K562 (cell line): Measurements from ENCODE around the gene RASIP1. TPM values are rescaled to one million over a fixed set of nuclear protein-coding genes. Genes with fewer than 3 reads are reported as not detected.
"Not testable (repeated sequence)": the region's sequence is repeated elsewhere in the genome, so short reads cannot be mapped to it uniquely, and the experiment has no call there.

Experiments
- ATAC-seq: fragments of 200-7000 bp; cut with Tn5 transposase; 3 replicates; pipeline ENCODE4 v1.9.1; 2020; ENCODE audit warnings: moderate library complexity
- BruUV-seq: library from RNA; stranded (reverse); fragments of 400-500 nt; replicated peaks from 2 replicates; lab custom pipeline; 2021; lab: Mats Ljungman, UMichigan
- CTCF ChIA-PET: fragments of 300-600 bp; formaldehyde crosslinking; extraction: SDS; loops from one replicate; lab custom pipeline; 2021; ENCODE audit warnings: low intra/inter-chr PET ratio; lab: Yijun Ruan, JAX
- POLR2A ChIA-PET: fragments of 300-600, 350-650 bp; sonication (Branson Sonifier 250); formaldehyde crosslinking; extraction: SDS; loops from one replicate; lab custom pipeline; 2021; ENCODE audit warnings: antibody characterized with exemption, inconsistent platforms; lab: Yijun Ruan, JAX
- DNase-seq, 4 experiments: peaks; one replicate each; pipeline versions ENCODE4 v3.0.0 to v3.0.0-alpha.2; 2011 to 2018; ENCODE audit warnings: low spot score in 3 of 4, mixed read lengths in 3 of 4; ENCODE audit errors: extremely low read depth in 1 of 4
- FAIRE-seq: peaks from 2 replicates; lab custom pipeline; 2011; peaks lifted over from hg19 to GRCh38; lab: Jason Lieb, UNC
- H2AFZ ChIP-seq: 2 replicates; pipeline ENCODE4 v1.6.0; 2011; ENCODE audit warnings: low read depth, low read length, control low read depth, inconsistent platforms
- H3K27ac ChIP-seq: fragments of 200-600 bp; 3 replicates; pipeline ENCODE4 v1.8.0; 2011; ENCODE audit warnings: low read depth, mild to moderate bottlenecking, control low read depth, inconsistent platforms, low read length, moderate library complexity, mixed read lengths; ENCODE audit errors: extremely low read depth
- H3K27me3 ChIP-seq, 2 experiments: fragments of 300-600 bp in 1 of 2; 2 replicates in 1 of 2; 3 replicates in 1 of 2; pipeline versions ENCODE4 v1.6.0 to v1.8.0; 2011; ENCODE audit warnings: inconsistent platforms in 2 of 2, low read length in 2 of 2, mild to moderate bottlenecking in 1 of 2, mixed read lengths in 1 of 2, moderate library complexity in 1 of 2; ENCODE audit not compliant: control insufficient read depth in 2 of 2, insufficient read depth in 2 of 2
- H3K36me3 ChIP-seq: fragments of 300-600 bp; 3 replicates; pipeline ENCODE4 v1.8.0; 2011; ENCODE audit warnings: mild to moderate bottlenecking, low read length, inconsistent platforms; ENCODE audit not compliant: control insufficient read depth, insufficient read depth
- H3K4me1 ChIP-seq, 2 experiments: fragments of 200-600 bp in 1 of 2; replicated peaks in 1 of 2; 2 replicates in 1 of 2; 3 replicates in 1 of 2; pipeline versions ENCODE4 v1.5.1 to v1.8.0; 2011; ENCODE audit warnings: inconsistent platforms in 2 of 2, low read length in 2 of 2, mild to moderate bottlenecking in 1 of 2, mixed read lengths in 1 of 2, moderate library complexity in 1 of 2; ENCODE audit not compliant: control insufficient read depth in 2 of 2, insufficient read depth in 2 of 2
- H3K4me2 ChIP-seq: 2 replicates; pipeline ENCODE4 v1.6.1; 2011; ENCODE audit warnings: low read length, control low read depth, inconsistent platforms, mixed read lengths; ENCODE audit not compliant: insufficient read depth
- H3K4me3 ChIP-seq: fragments of 200-600 bp; sonication (generic), shearing (Covaris generic); 2 replicates; pipeline ENCODE4 v1.5.1; 2016; ENCODE audit warnings: control low read depth, inconsistent platforms
- H3K79me2 ChIP-seq: fragments of 200-600 bp; 3 replicates; pipeline ENCODE4 v1.8.0; 2011; ENCODE audit warnings: low read length, inconsistent platforms; ENCODE audit not compliant: control insufficient read depth, insufficient read depth
- H3K9ac ChIP-seq, 2 experiments: 2 replicates each; pipeline versions ENCODE4 v1.6.0 to v1.6.1; 2011; ENCODE audit warnings: low read depth in 2 of 2, low read length in 2 of 2, control low read depth in 1 of 2, inconsistent platforms in 1 of 2, mild to moderate bottlenecking in 1 of 2, mixed read lengths in 1 of 2; ENCODE audit not compliant: insufficient read depth in 1 of 2
- H3K9me1 ChIP-seq: one replicate; pipeline ENCODE4 v1.6.0; 2011; ENCODE audit warnings: inconsistent platforms, mild to moderate bottlenecking, low read length, moderate library complexity; ENCODE audit not compliant: control insufficient read depth, insufficient read depth
- H3K9me3 ChIP-seq: replicated peaks from 2 replicates; pipeline ENCODE4 v1.5.1; 2011; ENCODE audit warnings: low read depth, low read length, inconsistent platforms; ENCODE audit not compliant: control insufficient read depth, insufficient read depth
- H4K20me1 ChIP-seq: replicated peaks from 2 replicates; pipeline ENCODE4 v1.6.1; 2011; ENCODE audit warnings: low read length, inconsistent platforms, mixed read lengths; ENCODE audit not compliant: control insufficient read depth, insufficient read depth
- ARID1B ChIP-seq: fragments of 450-650 bp; IDR thresholded peaks from 2 replicates; pipeline ENCODE4 v1.6.1; 2016; ENCODE audit warnings: antibody characterized with exemption, mild to moderate bottlenecking, inconsistent platforms
- CC2D1A ChIP-seq: fragments of 450-650 bp; IDR thresholded peaks from 2 replicates; pipeline ENCODE4 v1.6.1; 2017; ENCODE audit warnings: mild to moderate bottlenecking
- CEBPB ChIP-seq: fragments of 450-650 bp; IDR thresholded peaks from 2 replicates; pipeline ENCODE4 v1.6.1; 2016; ENCODE audit warnings: missing genetic modification characterization, missing compliant biosample characterization
- MCM5 ChIP-seq: fragments of 450-650 bp; IDR thresholded peaks from 2 replicates; pipeline ENCODE4 v1.6.1; 2016; ENCODE audit warnings: low read depth
- NFRKB ChIP-seq: fragments of 450-650 bp; IDR thresholded peaks from 2 replicates; pipeline ENCODE4 v1.6.1; 2016; ENCODE audit warnings: low read depth
- RBM34 ChIP-seq: fragments of 200-400 bp; formaldehyde crosslinking; IDR thresholded peaks from 2 replicates; pipeline ENCODE4 v1.6.1; 2018; ENCODE audit warnings: low read length, borderline replicate concordance; ENCODE audit not compliant: insufficient read depth
- TRIM24 ChIP-seq, 2 experiments: fragments of 450-650 bp; IDR thresholded peaks; 2 replicates each; pipeline ENCODE4 v1.6.1; 2016
- ZBTB26 ChIP-seq: fragments of 450-650 bp; formaldehyde crosslinking; IDR thresholded peaks from 2 replicates; pipeline ENCODE4 v1.4.0; 2022; ENCODE audit warnings: missing genetic modification characterization
- ZNF121 ChIP-seq: sonication (generic); formaldehyde crosslinking; conservative IDR thresholded peaks from 2 replicates; pipeline ENCODE4 v1.8.0; 2022; ENCODE audit warnings: missing genetic modification reagents
- ZNF184 ChIP-seq: sonication (generic); formaldehyde crosslinking; IDR thresholded peaks from 2 replicates; pipeline ENCODE4 v1.5.0; 2020; ENCODE audit warnings: missing genetic modification reagents
- WGBS: fragments of 100-300 bp; shearing (Covaris generic); methylation state at CpG from one replicate; pipeline ENCODE4 v1.1.6; 2016; ENCODE audit warnings: low coverage, mixed read lengths; ENCODE audit not compliant: insufficient coverage; ENCODE audit errors: missing lambda C conversion rate; 5-methylcytosine and 5-hydroxymethylcytosine counted together
- in situ Hi-C: fragments of 300-500 bp; cut with MboI; formaldehyde crosslinking; loops from 4 replicates; pipeline ENCODE4 v1.15.0; 2018; ENCODE audit warnings: inconsistent platforms, mixed read lengths
- intact Hi-C: fragments of 100-400 bp; cut with micrococcal nuclease; formaldehyde crosslinking; loops from 2 replicates; pipeline ENCODE4 v1.14.2; 2022
- polyA plus RNA-seq, 8 experiments: library from polyadenylated mRNA; depleted of rRNA in 4 of 8; stranded (reverse) in 5 of 8; unstranded in 3 of 8; fragments of >200 nt; fragmentation: Nextera tagmentation in 2 of 8; fragmentation: Illumina TruSeq in 1 of 8; extraction: Ambion mirVana in 2 of 8; extraction: Trizol in 1 of 8; gene quantifications; 2 replicates each; pipeline versions ENCODE4 v1.2.1 to v1.2.3, GENCODE V29; 2011 to 2014; ENCODE audit warnings: inconsistent platforms in 1 of 8, missing spikeins in 1 of 8
- total RNA-seq, 7 experiments: library from RNA; depleted of rRNA in 6 of 7; stranded (reverse); fragments of >200 nt in 6 of 7; fragmentation: Illumina TruSeq in 2 of 7; extraction: Trizol in 2 of 7; gene quantifications; 2 replicates each; pipeline versions ENCODE4 v1.2.1 to v1.2.3, GENCODE V29; 2011 to 2021; ENCODE audit warnings: low replicate concordance in 1 of 7
- TF ChIP-seq, protein P1 (sequence below): fragments of 450-650 bp; IDR thresholded peaks from 2 replicates; pipeline ENCODE4 v1.6.1; 2018; ENCODE audit warnings: mild to moderate bottlenecking, low read depth; ENCODE audit not compliant: partially characterized antibody

RASIP1 gene
- total and polyA plus RNA-seq, 9 of the 15 experiments (the other 6 are each of a cell fraction or from before 2014, with no cell fraction given), result 0.20 to 4.7 (median 1.5) TPM

- TF ChIP-seq ZBTB26 (CRISPR knock-in tag) (no peak), NFRKB (no peak), TRIM24 (IDR thresholded peaks at IDR 0.05) (no peak), CC2D1A (no peak), ZNF184 (no peak), RBM34 (no peak), MCM5 (no peak), CEBPB (tag) (no peak), ARID1B (no peak)
- TF ChIP-seq, protein P1, sequence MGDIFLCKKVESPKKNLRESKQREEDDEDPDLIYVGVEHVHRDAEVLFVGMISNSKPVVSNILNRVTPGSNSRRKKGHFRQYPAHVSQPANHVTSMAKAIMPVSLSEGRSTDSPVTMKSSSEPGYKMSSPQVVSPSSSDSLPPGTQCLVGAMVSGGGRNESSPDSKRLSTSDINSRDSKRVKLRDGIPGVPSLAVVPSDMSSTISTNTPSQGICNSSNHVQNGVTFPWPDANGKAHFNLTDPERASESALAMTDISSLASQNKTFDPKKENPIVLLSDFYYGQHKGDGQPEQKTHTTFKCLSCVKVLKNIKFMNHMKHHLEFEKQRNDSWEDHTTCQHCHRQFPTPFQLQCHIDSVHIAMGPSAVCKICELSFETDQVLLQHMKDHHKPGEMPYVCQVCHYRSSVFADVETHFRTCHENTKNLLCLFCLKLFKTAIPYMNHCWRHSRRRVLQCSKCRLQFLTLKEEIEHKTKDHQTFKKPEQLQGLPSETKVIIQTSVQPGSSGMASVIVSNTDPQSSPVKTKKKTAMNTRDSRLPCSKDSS, result no peak
These were observed 52.6 kb downstream of the RASIP1 start (continued) for GRCh38 chr19:48687776-48688175.

- in situ Hi-C loops, H3K9me3 ChIP-seq, H3K9ac ChIP-seq, ATAC-seq, intact Hi-C loops, FAIRE-seq, H3K27me3 ChIP-seq, H3K27ac ChIP-seq, H3K9me1 ChIP-seq, CTCF ChIA-PET, H3K4me2 ChIP-seq, H3K4me3 ChIP-seq, H4K20me1 ChIP-seq, H3K79me2 ChIP-seq, H2AFZ ChIP-seq, H3K36me3 ChIP-seq, DNase-seq, BruUV-seq: not testable (repeated sequence)
- peak; percentile 67; the same call in 1 of the 2 replicates for TF ChIP-seq ZNF121 (CRISPR knock-in tag)
- peaks cover 4 to 14% of the 10 kb centered on the region in 2 experiments; a peak in 3 of 5 replicates for H3K4me1 ChIP-seq
- WGBS, result 55% methylated on average over 6 of the region's 7 CpGs
- POLR2A ChIA-PET, result interaction anchor here (0.6 kb wide), 1 partner anchor 34 kb away, joined by 3 read pairs; no protein-coding TSS in a partner anchor
These were observed 53.8 kb downstream of the RASIP1 start for GRCh38 chr19:48686637-48687036.
